Ishikawa (cell line): ENCODE results near the gene ANKRD30A.

Experiments
- CEBPB ChIP-seq: IDR thresholded peaks from 2 replicates; pipeline ENCODE4 v1.6.1; 2012
- CREB1 ChIP-seq: IDR thresholded peaks from 2 replicates; pipeline ENCODE4 v1.6.1; 2012; ENCODE audit warnings: low read depth
- EGR1 ChIP-seq: IDR thresholded peaks from 2 replicates; pipeline ENCODE4 v1.6.1; 2012
- EP300 ChIP-seq: IDR thresholded peaks from 2 replicates; pipeline ENCODE4 v1.6.1; 2012; ENCODE audit warnings: borderline replicate concordance
- FOXM1 ChIP-seq: IDR thresholded peaks from 2 replicates; pipeline ENCODE4 v1.6.1; 2012; ENCODE audit warnings: low read depth, borderline replicate concordance
- MAX ChIP-seq: IDR thresholded peaks from 2 replicates; pipeline ENCODE4 v1.6.1; 2012
- NFIC ChIP-seq: IDR thresholded peaks from 2 replicates; pipeline ENCODE4 v1.6.1; 2012
- RAD21 ChIP-seq: IDR thresholded peaks from 2 replicates; pipeline ENCODE4 v1.6.1; 2012; ENCODE audit warnings: low read depth
- TAF1 ChIP-seq: IDR thresholded peaks from 2 replicates; pipeline ENCODE4 v1.6.1; 2012; ENCODE audit warnings: low read depth, mild to moderate bottlenecking
- TCF12 ChIP-seq: IDR thresholded peaks from 2 replicates; pipeline ENCODE4 v1.6.1; 2012; ENCODE audit warnings: low read depth
- TEAD4 ChIP-seq: IDR thresholded peaks from 2 replicates; pipeline ENCODE4 v1.6.1; 2012
- YY1 ChIP-seq: IDR thresholded peaks from 2 replicates; pipeline ENCODE4 v1.6.1; 2012; ENCODE audit warnings: low read depth
- TF ChIP-seq, protein P1 (sequence below): IDR thresholded peaks from 2 replicates; pipeline ENCODE4 v1.6.1; 2012; ENCODE audit warnings: low read depth, mild to moderate bottlenecking
- TF ChIP-seq, protein P2 (sequence below): IDR thresholded peaks from 2 replicates; pipeline ENCODE4 v1.6.1; 2012

DNA sequence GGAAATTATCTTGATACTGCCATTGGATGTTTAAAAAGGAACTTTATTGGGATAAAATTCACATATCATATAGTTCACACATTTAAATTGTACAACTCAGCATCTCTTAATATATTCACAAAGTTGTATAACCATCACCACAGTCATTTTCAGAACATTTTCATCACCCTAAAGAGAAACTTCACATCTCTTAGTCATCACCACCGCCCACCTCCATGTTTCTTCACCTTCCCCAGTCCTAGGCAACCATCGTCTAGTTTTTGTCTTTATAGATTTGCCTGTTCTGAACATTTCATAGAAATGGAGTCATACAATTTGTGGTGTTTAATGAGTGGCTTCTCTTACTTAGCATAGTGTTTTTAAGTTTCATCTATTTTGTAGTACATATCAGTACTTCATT lies 96.6 kb downstream of the ANKRD30A start:
- TF ChIP-seq EP300 (no peak), CEBPB (no peak), FOXM1 (no peak), MAX (no peak), EGR1 (no peak), CREB1 (no peak), TCF12 (no peak), YY1 (no peak), TAF1 (no peak), NFIC (no peak), TEAD4 (no peak), RAD21 (no peak)
- TF ChIP-seq, protein P1, sequence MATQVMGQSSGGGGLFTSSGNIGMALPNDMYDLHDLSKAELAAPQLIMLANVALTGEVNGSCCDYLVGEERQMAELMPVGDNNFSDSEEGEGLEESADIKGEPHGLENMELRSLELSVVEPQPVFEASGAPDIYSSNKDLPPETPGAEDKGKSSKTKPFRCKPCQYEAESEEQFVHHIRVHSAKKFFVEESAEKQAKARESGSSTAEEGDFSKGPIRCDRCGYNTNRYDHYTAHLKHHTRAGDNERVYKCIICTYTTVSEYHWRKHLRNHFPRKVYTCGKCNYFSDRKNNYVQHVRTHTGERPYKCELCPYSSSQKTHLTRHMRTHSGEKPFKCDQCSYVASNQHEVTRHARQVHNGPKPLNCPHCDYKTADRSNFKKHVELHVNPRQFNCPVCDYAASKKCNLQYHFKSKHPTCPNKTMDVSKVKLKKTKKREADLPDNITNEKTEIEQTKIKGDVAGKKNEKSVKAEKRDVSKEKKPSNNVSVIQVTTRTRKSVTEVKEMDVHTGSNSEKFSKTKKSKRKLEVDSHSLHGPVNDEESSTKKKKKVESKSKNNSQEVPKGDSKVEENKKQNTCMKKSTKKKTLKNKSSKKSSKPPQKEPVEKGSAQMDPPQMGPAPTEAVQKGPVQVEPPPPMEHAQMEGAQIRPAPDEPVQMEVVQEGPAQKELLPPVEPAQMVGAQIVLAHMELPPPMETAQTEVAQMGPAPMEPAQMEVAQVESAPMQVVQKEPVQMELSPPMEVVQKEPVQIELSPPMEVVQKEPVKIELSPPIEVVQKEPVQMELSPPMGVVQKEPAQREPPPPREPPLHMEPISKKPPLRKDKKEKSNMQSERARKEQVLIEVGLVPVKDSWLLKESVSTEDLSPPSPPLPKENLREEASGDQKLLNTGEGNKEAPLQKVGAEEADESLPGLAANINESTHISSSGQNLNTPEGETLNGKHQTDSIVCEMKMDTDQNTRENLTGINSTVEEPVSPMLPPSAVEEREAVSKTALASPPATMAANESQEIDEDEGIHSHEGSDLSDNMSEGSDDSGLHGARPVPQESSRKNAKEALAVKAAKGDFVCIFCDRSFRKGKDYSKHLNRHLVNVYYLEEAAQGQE: no peak
- TF ChIP-seq, protein P2, sequence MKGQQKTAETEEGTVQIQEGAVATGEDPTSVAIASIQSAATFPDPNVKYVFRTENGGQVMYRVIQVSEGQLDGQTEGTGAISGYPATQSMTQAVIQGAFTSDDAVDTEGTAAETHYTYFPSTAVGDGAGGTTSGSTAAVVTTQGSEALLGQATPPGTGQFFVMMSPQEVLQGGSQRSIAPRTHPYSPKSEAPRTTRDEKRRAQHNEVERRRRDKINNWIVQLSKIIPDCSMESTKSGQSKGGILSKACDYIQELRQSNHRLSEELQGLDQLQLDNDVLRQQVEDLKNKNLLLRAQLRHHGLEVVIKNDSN: no peak
